Calu3 (cell line): ENCODE data around the gene PPP1R3D. TPM values are rescaled to one million over a fixed set of nuclear protein-coding genes. Genes with fewer than 3 reads are reported as not detected.

Source experiments
- BruUV-seq: library from RNA; stranded (reverse); fragments of 400-500 nt; replicated peaks from 2 replicates; lab custom pipeline; 2021; lab: Mats Ljungman, UMichigan
- CTCF ChIA-PET: fragments of 300-600 bp; sonication (Branson Sonifier 250); formaldehyde crosslinking; loops from one replicate; lab custom pipeline; 2022; ENCODE audit warnings: antibody characterized with exemption; lab: Charles Lee
- DNase-seq: peaks from one replicate; pipeline ENCODE4 v3.0.0; 2022
- H3K27ac Mint-ChIP-seq: one replicate; pipeline ENCODE4 v1.8.0; 2022; ENCODE audit warnings: mixed read lengths; ENCODE audit not compliant: unreplicated experiment
- H3K27me3 Mint-ChIP-seq: one replicate; pipeline ENCODE4 v1.8.0; 2022; ENCODE audit warnings: mixed read lengths; ENCODE audit not compliant: unreplicated experiment
- H3K36me3 Mint-ChIP-seq: one replicate; pipeline ENCODE4 v1.8.0; 2022; ENCODE audit warnings: mild to moderate bottlenecking, moderate library complexity, mixed read lengths; ENCODE audit not compliant: insufficient read depth, unreplicated experiment
- H3K4me1 Mint-ChIP-seq: one replicate; pipeline ENCODE4 v1.8.0; 2022; ENCODE audit warnings: mild to moderate bottlenecking, low read depth, mixed read lengths; ENCODE audit not compliant: unreplicated experiment
- H3K4me3 Mint-ChIP-seq: one replicate; pipeline ENCODE4 v1.8.0; 2022; ENCODE audit warnings: mild to moderate bottlenecking, low read depth, moderate library complexity, mixed read lengths; ENCODE audit not compliant: unreplicated experiment
- H3K9me3 Mint-ChIP-seq: one replicate; pipeline ENCODE4 v1.8.0; 2022; ENCODE audit warnings: low read depth, mixed read lengths; ENCODE audit not compliant: unreplicated experiment
- intact Hi-C: fragments of 100-400 bp; cut with micrococcal nuclease; formaldehyde crosslinking; loops from one replicate; pipeline ENCODE4 v1.10.0; 2022; ENCODE audit not compliant: unreplicated experiment
- total RNA-seq: library from RNA; stranded (reverse); gene quantifications from 2 replicates; pipeline ENCODE4 v1.2.3, GENCODE V29; 2022
- TF ChIP-seq, protein P1 (sequence below): fragments of 200-600 bp; IDR thresholded peaks from one replicate; pipeline ENCODE4 v1.8.0; 2022; ENCODE audit warnings: antibody characterized with exemption; ENCODE audit not compliant: unreplicated experiment

PPP1R3D gene
- total RNA-seq, 1 experiment from 2014 or later = 17.9 TPM

DNA sequence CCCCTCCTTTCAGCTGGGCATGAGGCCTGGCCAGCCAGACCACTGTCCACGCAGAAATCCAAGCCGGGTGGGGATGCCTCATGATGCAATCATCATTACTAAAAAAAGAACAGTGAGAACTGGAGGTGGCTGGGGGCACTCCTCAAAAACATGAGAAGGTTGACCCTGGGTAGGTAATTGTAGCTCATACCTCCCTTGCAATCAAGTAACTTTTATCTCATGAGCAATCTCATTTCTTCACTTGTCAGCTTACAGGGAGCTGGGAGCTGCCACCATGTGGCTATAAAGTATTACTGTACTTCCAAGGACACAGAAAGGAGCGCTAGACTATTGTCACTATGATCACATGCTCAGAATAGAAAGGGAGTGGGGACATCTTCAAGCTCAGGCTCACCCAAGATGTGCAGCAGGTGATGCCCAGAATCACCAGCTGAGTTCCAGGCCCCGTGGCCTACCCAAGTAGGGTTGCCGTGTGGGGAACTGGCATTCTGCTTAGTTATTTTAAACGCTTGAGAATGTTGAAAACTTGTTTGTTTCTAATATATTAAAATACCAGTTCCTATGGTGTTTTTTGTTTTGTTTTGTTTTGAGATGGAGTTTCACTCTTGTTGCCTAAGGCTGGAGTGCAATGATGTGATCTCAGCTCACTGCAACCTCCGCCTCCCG, 15.2 kb upstream of the PPP1R3D start:
- DNase-seq = peak; percentile 41
- Mint-ChIP-seq H3K4me1 (no peaks in the 10 kb centered on the region), H3K9me3 (no peaks in the 10 kb centered on the region), H3K27me3 (no peaks in the 10 kb centered on the region), H3K36me3 (no peaks in the 10 kb centered on the region), H3K27ac (no peak overlapping the region), H3K4me3 (no peak overlapping the region)
- no TSS peak for BruUV-seq
- TF ChIP-seq, protein P1, sequence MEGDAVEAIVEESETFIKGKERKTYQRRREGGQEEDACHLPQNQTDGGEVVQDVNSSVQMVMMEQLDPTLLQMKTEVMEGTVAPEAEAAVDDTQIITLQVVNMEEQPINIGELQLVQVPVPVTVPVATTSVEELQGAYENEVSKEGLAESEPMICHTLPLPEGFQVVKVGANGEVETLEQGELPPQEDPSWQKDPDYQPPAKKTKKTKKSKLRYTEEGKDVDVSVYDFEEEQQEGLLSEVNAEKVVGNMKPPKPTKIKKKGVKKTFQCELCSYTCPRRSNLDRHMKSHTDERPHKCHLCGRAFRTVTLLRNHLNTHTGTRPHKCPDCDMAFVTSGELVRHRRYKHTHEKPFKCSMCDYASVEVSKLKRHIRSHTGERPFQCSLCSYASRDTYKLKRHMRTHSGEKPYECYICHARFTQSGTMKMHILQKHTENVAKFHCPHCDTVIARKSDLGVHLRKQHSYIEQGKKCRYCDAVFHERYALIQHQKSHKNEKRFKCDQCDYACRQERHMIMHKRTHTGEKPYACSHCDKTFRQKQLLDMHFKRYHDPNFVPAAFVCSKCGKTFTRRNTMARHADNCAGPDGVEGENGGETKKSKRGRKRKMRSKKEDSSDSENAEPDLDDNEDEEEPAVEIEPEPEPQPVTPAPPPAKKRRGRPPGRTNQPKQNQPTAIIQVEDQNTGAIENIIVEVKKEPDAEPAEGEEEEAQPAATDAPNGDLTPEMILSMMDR = peak; percentile 40
- CTCF ChIA-PET = interaction anchor here (0.6 to 1.9 kb wide), 9 partner anchors 11 to 172 kb away, joined by 3 to 15 read pairs (median 4); partner anchors contain the start of genes FAM217B and PPP1R3D
- intact Hi-C loops = no loop called here

GRCh38 chr20:59954718-59955117, 14.6 kb upstream of the PPP1R3D start:
- DNase-seq = no peak
- Mint-ChIP-seq H3K4me3 (no peak overlapping the region), H3K27ac (no peak overlapping the region), H3K27me3 (no peaks in the 10 kb centered on the region), H3K36me3 (no peaks in the 10 kb centered on the region), H3K9me3 (no peaks in the 10 kb centered on the region), H3K4me1 (no peaks in the 10 kb centered on the region)
- BruUV-seq = no TSS peak
- CTCF ChIA-PET = interaction anchor here (0.6 to 1.9 kb wide), 7 partner anchors 11 to 95 kb away, joined by 3 to 15 read pairs (median 4); partner anchors contain the start of genes FAM217B and PPP1R3D
- intact Hi-C loops = no loop called here
- TF ChIP-seq, protein P1 = no peak

DNA sequence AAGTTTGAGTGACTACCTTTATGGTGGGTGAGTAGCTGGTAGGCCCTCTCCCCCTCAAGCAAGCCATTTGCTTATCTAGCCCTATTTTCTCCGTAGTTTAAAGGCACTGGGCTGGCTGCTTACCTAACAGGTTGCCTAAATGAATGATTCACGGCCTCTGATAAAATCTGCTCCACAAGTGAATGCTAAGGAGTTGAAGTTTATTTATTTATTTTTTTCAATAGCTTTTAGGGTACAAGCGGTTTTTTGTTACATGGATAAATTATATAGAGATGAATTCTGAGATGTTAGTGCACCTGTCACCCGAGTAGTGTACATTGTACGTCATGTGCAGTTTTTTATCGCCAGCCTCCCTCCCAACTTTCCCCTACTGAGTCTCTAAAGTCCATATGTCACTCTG, 9.8 kb upstream of the PPP1R3D start:
- Mint-ChIP-seq H3K27me3 (no peaks in the 10 kb centered on the region), H3K36me3 (peaks cover 6% of the 10 kb centered on the region), H3K27ac (no peak overlapping the region), H3K4me1 (peaks cover 14% of the 10 kb centered on the region), H3K4me3 (no peak overlapping the region), H3K9me3 (no peaks in the 10 kb centered on the region)
- no peak for DNase-seq
- CTCF ChIA-PET = interaction anchor here (1.5 to 1.9 kb wide), 2 partner anchors 39 to 100 kb away, joined by 3 to 8 read pairs; no protein-coding TSS in a partner anchor
- TF ChIP-seq, protein P1 = no peak
- no TSS peak for BruUV-seq
- intact Hi-C loops = loop anchor here (1.0 to 10.0 kb wide), 5 partner anchors 43 to 1945 kb away; no protein-coding TSS in a partner anchor

DNA sequence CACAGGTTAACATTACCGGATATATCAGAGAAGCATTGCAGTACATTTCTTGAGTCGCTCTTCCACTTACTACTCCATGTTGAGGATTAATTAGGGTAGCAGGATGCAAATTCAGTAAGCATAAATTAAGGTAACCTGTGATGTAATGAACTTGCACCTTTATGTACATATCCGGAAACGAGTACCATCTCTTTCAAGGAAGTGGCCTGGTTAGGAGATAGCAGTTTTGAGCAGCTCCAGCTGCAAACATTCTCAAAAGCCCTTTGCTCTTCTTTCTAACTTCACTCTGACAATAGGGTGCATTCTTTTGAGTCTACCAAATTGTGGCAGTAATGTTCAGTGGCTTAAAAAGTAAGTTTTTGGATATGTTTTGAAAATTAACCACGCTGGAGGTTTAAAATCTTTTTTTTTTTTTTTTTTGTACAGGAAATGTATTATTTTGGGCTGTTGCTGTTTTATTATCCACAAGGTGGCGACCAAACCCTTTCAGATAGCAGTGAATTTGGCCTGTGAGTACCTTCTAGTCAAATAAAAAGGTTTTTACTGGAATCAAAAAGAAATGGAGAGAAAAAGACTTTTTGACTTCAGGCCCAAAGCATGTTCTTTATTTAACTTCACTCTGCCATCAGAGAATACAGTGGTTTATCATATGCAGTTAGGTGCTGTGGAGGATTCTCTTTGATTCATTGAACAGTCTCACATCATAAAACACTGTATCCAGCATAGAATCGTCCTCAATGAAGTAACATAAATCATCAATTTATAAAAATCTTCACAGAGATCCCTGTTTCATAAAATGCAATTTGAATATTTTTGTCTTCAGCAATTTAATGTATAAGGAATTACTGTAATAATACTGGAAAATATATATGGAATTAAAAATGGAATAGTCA, 9.0 kb upstream of the PPP1R3D start:
- peaks cover 14% of the 10 kb centered on the region for H3K4me1 Mint-ChIP-seq
- no peaks in the 10 kb centered on the region for H3K27me3 Mint-ChIP-seq
- peaks cover 13% of the 10 kb centered on the region for H3K36me3 Mint-ChIP-seq
- H3K4me3 Mint-ChIP-seq = no peak overlapping the region
- no TSS peak for BruUV-seq
- peak; percentile 48 for DNase-seq
- no peak overlapping the region for H3K27ac Mint-ChIP-seq
- intact Hi-C loops = loop anchor here (1.0 to 10.0 kb wide), 5 partner anchors 44 to 1946 kb away; no protein-coding TSS in a partner anchor
- CTCF ChIA-PET = interaction anchor here (0.7 to 2.0 kb wide), 5 partner anchors 23 to 209 kb away, joined by 3 to 9 read pairs (median 8); no protein-coding TSS in a partner anchor
- H3K9me3 Mint-ChIP-seq = no peaks in the 10 kb centered on the region
- TF ChIP-seq, protein P1 = peak; percentile 57
